Measurements from ENCODE around the gene UTP20. TPM values are rescaled to one million over a fixed set of nuclear protein-coding genes. Genes with fewer than 3 reads are reported as not detected.

Gene UTP20
- polyA plus RNA-seq, 1 experiment: 14.5 TPM

- peaks cover 2% of the 10 kb centered on the region for H3K27me3 ChIP-seq (ENCODE audit: control insufficient read depth, insufficient read depth, low read length)
- no peaks in the 10 kb centered on the region for H3K9me3 ChIP-seq (ENCODE audit: control insufficient read depth, insufficient read depth, low read length)
- no peak for TF ChIP-seq CTCF (IDR thresholded peaks at IDR 0.05; ENCODE audit: low read depth, low read length)
- ChIA-PET CTCF (no interaction called here), POLR2A (no interaction called here)
- no peak for DNase-seq (ENCODE audit: low read depth, low spot score)
- H3K4me3 ChIP-seq (ENCODE audit: low read depth, low read length): no peak overlapping the region
- H3K27ac ChIP-seq (ENCODE audit: low read depth, low read length): no peak overlapping the region
Observed at GRCh38 chr12:101267111-101267510, 12.8 kb upstream of the UTP20 start.

GRCh38 chr12:101276433-101276832 is 3.5 kb upstream of the UTP20 start:
- Histone ChIP-seq H3K9me3 (ENCODE audit: control insufficient read depth, insufficient read depth, low read length) (no peaks in the 10 kb centered on the region), H3K4me3 (ENCODE audit: low read depth, low read length) (no peak overlapping the region), H3K27ac (ENCODE audit: low read depth, low read length) (no peak overlapping the region), H3K27me3 (ENCODE audit: control insufficient read depth, insufficient read depth, low read length) (no peaks in the 10 kb centered on the region)
- POLR2A ChIA-PET: no interaction called here
- TF ChIP-seq CTCF (IDR thresholded peaks at IDR 0.05; ENCODE audit: low read depth, low read length): no peak
- CTCF ChIA-PET: interaction anchor here (0.6 kb wide), 1 partner anchor 636 kb away, joined by 5 read pairs; no protein-coding TSS in a partner anchor
- DNase-seq (ENCODE audit: low read depth, low spot score): no peak

GRCh38 chr12:101277443-101277842 is 2.5 kb upstream of the UTP20 start:
- CTCF ChIA-PET: no interaction called here
- POLR2A ChIA-PET: no interaction called here
- no peak overlapping the region for H3K27ac ChIP-seq (ENCODE audit: low read depth, low read length)
- no peaks in the 10 kb centered on the region for H3K9me3 ChIP-seq (ENCODE audit: control insufficient read depth, insufficient read depth, low read length)
- no peak for TF ChIP-seq CTCF (IDR thresholded peaks at IDR 0.05; ENCODE audit: low read depth, low read length)
- H3K27me3 ChIP-seq (ENCODE audit: control insufficient read depth, insufficient read depth, low read length): no peaks in the 10 kb centered on the region
- H3K4me3 ChIP-seq (ENCODE audit: low read depth, low read length): no peak overlapping the region
- no peak for DNase-seq (ENCODE audit: low read depth, low spot score)

- Histone ChIP-seq H3K9me3 (ENCODE audit: control insufficient read depth, insufficient read depth, low read length) (no peaks in the 10 kb centered on the region), H3K4me3 (ENCODE audit: low read depth, low read length) (no peak overlapping the region), H3K27me3 (ENCODE audit: control insufficient read depth, insufficient read depth, low read length) (no peaks in the 10 kb centered on the region), H3K27ac (ENCODE audit: low read depth, low read length) (no peak overlapping the region)
- TF ChIP-seq CTCF (IDR thresholded peaks at IDR 0.05; ENCODE audit: low read depth, low read length): no peak
- ChIA-PET CTCF (no interaction called here), POLR2A (no interaction called here)
- DNase-seq (ENCODE audit: low read depth, low spot score): no peak
Observed at GRCh38 chr12:101287357-101287756, 7.5 kb downstream of the UTP20 start.

- DNase-seq (ENCODE audit: low read depth, low spot score): no peak
- Histone ChIP-seq H3K27ac (ENCODE audit: low read depth, low read length) (no peak overlapping the region), H3K27me3 (ENCODE audit: control insufficient read depth, insufficient read depth, low read length) (no peaks in the 10 kb centered on the region), H3K4me3 (ENCODE audit: low read depth, low read length) (no peak overlapping the region), H3K9me3 (ENCODE audit: control insufficient read depth, insufficient read depth, low read length) (no peaks in the 10 kb centered on the region)
- TF ChIP-seq CTCF (IDR thresholded peaks at IDR 0.05; ENCODE audit: low read depth, low read length): no peak
- POLR2A ChIA-PET: no interaction called here
- CTCF ChIA-PET: no interaction called here
Observed at GRCh38 chr12:101297661-101298060, 17.8 kb downstream of the UTP20 start.
